HEK293T (cell line): ENCODE measurements around the gene GIPR.

Experiments used
- CTCF ChIA-PET: fragments of 350-600 bp; formaldehyde crosslinking; extraction: SDS; loops from one replicate; lab custom pipeline; 2021; ENCODE audit warnings: antibody characterized with exemption, inconsistent platforms; lab: Yijun Ruan, JAX
- POLR2A ChIA-PET: fragments of 350-600 bp; formaldehyde crosslinking; extraction: SDS; loops from one replicate; lab custom pipeline; 2020; ENCODE audit warnings: antibody characterized with exemption, inconsistent platforms; lab: Yijun Ruan, JAX
- DNase-seq: peaks from one replicate; pipeline ENCODE4 v3.0.0; 2012; ENCODE audit warnings: mixed read lengths; ENCODE audit errors: extremely low spot score
- ARNT ChIP-seq: fragments of 450-650 bp; IDR thresholded peaks from 2 replicates; pipeline ENCODE4 v1.6.1; 2017; ENCODE audit warnings: mild to moderate bottlenecking
- BHLHE40 ChIP-seq: fragments of 450-650 bp; IDR thresholded peaks from 2 replicates; pipeline ENCODE4 v1.6.1; 2016; ENCODE audit warnings: mild to moderate bottlenecking, moderate library complexity, borderline replicate concordance
- CTBP1 ChIP-seq: fragments of 450-650 bp; IDR thresholded peaks from 2 replicates; pipeline ENCODE4 v1.6.1; 2016; ENCODE audit warnings: borderline replicate concordance
- ELF4 ChIP-seq: fragments of 450-650 bp; IDR thresholded peaks from 2 replicates; pipeline ENCODE4 v1.6.1; 2017; ENCODE audit warnings: antibody characterized with exemption
- FOXA1 ChIP-seq: fragments of 450-650 bp; IDR thresholded peaks from 2 replicates; pipeline ENCODE4 v1.6.1; 2016; ENCODE audit warnings: mild to moderate bottlenecking
- FOXK2 ChIP-seq: fragments of 450-650 bp; IDR thresholded peaks from 2 replicates; pipeline ENCODE4 v1.6.1; 2016; ENCODE audit warnings: mild to moderate bottlenecking
- FOXM1 ChIP-seq: fragments of 450-650 bp; IDR thresholded peaks from 2 replicates; pipeline ENCODE4 v1.6.1; 2017; ENCODE audit warnings: mild to moderate bottlenecking, borderline replicate concordance
- HDGF ChIP-seq: fragments of 450-650 bp; IDR thresholded peaks from 2 replicates; pipeline ENCODE4 v1.6.1; 2017; ENCODE audit warnings: antibody characterized with exemption, borderline replicate concordance
- L3MBTL2 ChIP-seq: fragments of 450-650 bp; conservative IDR thresholded peaks from 2 replicates; pipeline ENCODE4 v1.6.1; 2016; ENCODE audit warnings: mild to moderate bottlenecking
- LEF1 ChIP-seq: fragments of 450-650 bp; IDR thresholded peaks from 2 replicates; pipeline ENCODE4 v1.6.1; 2017; ENCODE audit warnings: mild to moderate bottlenecking, borderline replicate concordance
- NFRKB ChIP-seq: fragments of 450-650 bp; IDR thresholded peaks from 2 replicates; pipeline ENCODE4 v1.6.1; 2016; ENCODE audit warnings: mild to moderate bottlenecking, moderate library complexity
- SP1 ChIP-seq: fragments of 450-650 bp; IDR thresholded peaks from 2 replicates; pipeline ENCODE4 v1.6.1; 2017
- SUZ12 ChIP-seq: fragments of 450-650 bp; IDR thresholded peaks from 2 replicates; pipeline ENCODE4 v1.6.1; 2016; ENCODE audit warnings: mild to moderate bottlenecking
- TARDBP ChIP-seq: fragments of 450-650 bp; IDR thresholded peaks from 2 replicates; pipeline ENCODE4 v1.6.1; 2016
- ZNF384 ChIP-seq: fragments of 450-650 bp; IDR thresholded peaks from 2 replicates; pipeline ENCODE4 v1.6.1; 2016
- TF ChIP-seq, protein P1 (sequence below): fragments of 450-650 bp; IDR thresholded peaks from 2 replicates; pipeline ENCODE4 v1.6.1; 2016

The GIPR gene

DNA sequence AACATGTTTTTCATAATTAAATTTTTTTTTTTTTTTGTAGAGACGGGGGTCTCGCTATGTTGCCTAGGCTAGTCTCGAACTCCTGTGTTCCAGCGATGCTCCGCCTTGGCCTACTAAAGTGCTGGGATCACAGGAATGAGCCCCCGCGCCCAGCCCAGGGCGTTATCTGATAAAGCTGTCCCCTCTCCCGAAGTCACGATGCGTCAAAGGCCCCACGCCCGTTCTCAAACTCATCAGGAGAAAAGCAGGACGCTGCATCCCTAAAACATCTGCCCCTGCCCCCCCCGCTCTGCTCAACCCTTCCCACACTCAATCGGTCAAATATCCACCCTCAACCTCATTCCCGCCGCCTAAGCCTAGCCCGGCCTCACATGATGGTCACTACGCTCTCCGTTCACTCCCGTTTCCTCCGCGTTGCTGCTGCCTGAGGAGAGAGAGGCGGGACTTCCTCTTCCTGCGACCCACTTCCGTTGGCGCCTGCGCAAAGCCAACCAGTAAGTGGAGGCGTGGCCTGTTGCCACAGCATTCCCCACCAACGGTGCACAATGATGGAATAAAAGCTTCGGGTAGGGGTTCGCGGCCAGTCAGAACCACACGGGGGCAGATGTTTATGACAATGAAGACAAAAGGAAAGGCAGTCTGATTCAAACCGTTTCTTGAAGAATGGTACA, 23.6 kb downstream of the GIPR start, which contains the start of gene SNRPD2:
TSS of gene SNRPD2 (minus strand) at position 438 of the 671 bp plus-strand sequence. CDS start at position 373, 65 bp downstream.
- DNase-seq, result peak; percentile 88
- ChIA-PET CTCF (interaction anchor here (0.6 to 3.4 kb wide), 11 partner anchors 8 to 88 kb away, joined by 3 to 17 read pairs (median 5); partner anchors contain the start of gene FBXO46), POLR2A (interaction anchor here (0.7 to 4.6 kb wide), 33 partner anchors 9 to 284 kb away, joined by 3 to 64 read pairs (median 5); partner anchors contain the start of genes DMWD, FBXO46, GIPR and SIX5)
- TF ChIP-seq TARDBP (no peak), CTBP1 (no peak), L3MBTL2 (peak; percentile 78), ELF4 (peak; percentile 52; the same call in 1 of the 2 replicates), ARNT (no peak), SP1 (no peak)

DNA sequence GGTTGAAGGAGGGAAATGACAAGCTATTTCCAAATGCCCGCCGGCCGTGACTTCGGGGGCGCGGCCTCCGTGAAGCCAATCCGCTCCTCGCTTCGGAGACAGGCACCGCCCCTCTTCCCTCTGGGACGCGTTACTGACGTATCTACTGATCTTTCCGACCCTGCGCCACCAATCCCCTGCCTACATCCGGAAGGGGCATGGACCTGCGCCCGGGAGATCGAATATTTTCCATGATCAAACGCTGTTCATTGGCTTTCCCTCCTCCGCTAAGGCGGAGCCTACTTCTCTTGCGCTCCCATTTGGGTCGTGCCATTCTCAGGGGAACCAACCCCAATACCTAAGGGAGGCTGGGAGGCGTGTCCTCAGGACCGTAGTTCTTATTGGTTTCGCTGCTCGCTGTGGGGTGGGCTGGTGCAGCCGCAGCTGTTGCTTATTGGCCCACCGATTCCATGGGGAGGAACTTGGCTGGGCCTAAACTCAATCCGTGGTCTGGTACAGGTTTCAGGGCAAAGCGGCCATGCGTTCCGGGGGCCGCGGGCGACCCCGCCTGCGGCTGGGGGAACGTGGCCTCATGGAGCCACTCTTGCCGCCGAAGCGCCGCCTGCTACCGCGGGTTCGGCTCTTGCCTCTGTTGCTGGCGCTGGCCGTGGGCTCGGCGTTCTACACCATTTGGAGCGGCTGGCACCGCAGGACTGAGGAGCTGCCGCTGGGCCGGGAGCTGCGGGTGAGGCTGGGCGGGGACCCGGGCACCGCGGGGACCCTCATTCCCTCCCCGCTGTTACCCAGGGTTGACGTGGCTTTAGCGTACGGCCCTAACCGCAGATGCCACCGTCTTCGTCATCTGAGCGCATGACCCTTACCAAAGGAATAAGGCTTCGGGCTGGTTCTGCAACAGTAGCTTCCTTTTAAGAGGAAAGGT, 24.4 kb downstream of the GIPR start, which contains the start of gene QPCTL:
TSS of gene QPCTL (plus strand) at position 480 of the 919 bp plus-strand sequence. CDS start at position 518, 38 bp downstream.
- POLR2A ChIA-PET, result interaction anchor here (0.7 to 4.6 kb wide), 34 partner anchors 8 to 285 kb away, joined by 3 to 64 read pairs (median 6); partner anchors contain the start of genes DMWD, FBXO46, GIPR and SIX5
- TF ChIP-seq L3MBTL2 (peak; percentile 27; the same call in 1 of the 2 replicates), ZNF384 (no peak), HDGF (peak; percentile 87; the same call in 1 of the 2 replicates), ELF4 (peak; percentile 20; the same call in 1 of the 2 replicates), FOXM1 (no peak), SUZ12 (no peak), LEF1 (no peak), CTBP1 (no peak), SP1 (no peak)
- TF ChIP-seq, protein P1, sequence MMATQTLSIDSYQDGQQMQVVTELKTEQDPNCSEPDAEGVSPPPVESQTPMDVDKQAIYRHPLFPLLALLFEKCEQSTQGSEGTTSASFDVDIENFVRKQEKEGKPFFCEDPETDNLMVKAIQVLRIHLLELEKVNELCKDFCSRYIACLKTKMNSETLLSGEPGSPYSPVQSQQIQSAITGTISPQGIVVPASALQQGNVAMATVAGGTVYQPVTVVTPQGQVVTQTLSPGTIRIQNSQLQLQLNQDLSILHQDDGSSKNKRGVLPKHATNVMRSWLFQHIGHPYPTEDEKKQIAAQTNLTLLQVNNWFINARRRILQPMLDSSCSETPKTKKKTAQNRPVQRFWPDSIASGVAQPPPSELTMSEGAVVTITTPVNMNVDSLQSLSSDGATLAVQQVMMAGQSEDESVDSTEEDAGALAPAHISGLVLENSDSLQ, result peak; percentile 84
- CTCF ChIA-PET, result interaction anchor here (0.6 to 3.4 kb wide), 14 partner anchors 9 to 87 kb away, joined by 3 to 17 read pairs (median 5); partner anchors contain the start of genes FBXO46 and SIX5
- peak; percentile 91 for DNase-seq

DNA sequence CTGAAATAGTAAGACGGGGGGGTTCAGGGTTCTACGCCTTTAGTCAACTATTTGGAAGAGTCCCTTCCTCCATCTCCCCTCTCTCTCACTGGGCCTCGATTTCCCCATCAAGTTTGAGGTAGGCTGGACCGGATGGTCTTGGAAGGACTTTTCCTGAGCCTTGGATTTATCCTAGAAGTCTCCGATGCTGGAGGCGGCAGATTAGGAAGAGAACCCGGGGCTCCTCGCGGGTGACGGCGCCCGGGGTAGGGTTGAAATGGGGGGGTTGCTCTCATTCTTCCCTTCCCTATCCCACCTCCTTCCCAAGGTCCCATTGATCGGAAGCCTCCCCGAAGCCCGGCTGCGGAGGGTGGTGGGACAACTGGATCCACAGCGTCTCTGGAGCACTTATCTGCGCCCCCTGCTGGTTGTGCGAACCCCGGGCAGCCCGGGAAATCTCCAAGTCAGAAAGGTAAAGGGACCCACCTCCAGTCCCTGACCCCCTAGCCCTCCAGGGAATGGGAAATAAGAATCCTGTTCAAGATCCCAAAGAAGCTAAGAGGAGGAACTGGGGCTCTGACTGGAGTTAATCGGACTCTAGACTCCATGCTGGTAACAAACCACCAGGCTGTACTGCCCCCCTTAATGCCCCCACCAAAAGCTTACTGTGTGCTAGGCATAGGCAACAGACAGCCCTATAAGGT, 25.2 kb downstream of the GIPR start:
- peak; percentile 75 for DNase-seq
- CTCF ChIA-PET, result interaction anchor here (0.6 to 3.4 kb wide), 14 partner anchors 9 to 205 kb away, joined by 3 to 17 read pairs (median 5); partner anchors contain the start of genes FBXO46 and SIX5

DNA sequence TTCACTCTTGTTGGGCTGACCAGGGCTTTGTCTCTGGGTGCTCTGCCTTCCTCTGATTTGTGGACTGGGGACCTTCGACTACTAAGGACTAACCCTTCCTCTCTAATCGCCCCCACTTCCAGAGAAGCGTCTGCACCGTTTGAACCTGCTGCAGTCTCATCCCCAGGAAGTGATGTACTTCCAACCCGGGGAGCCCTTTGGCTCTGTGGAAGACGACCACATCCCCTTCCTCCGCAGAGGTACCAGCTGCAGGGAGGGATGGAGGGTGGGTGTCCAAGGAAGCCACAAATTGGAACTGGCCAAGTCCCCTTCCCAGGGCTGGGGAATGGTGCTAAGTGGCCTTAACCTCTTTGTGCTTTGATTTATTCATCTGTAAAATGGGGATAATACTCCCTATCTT, 33.7 kb downstream of the GIPR start:
- ChIA-PET CTCF (interaction anchor here (1.0 to 1.5 kb wide), 2 partner anchors 9 to 68 kb away, joined by 3 to 5 read pairs; partner anchors contain the start of genes QPCTL and SIX5), POLR2A (interaction anchor here (0.9 kb wide), 1 partner anchor 9 kb away, joined by 5 read pairs; the partner anchor contains the start of gene QPCTL)
- DNase-seq, result no peak
- TF ChIP-seq FOXM1 (no peak), SUZ12 (no peak), BHLHE40 (no peak), HDGF (no peak), TARDBP (no peak), CTBP1 (no peak), SP1 (no peak), NFRKB (no peak), FOXA1 (no peak), ARNT (no peak), L3MBTL2 (no peak), LEF1 (no peak), FOXK2 (no peak), ZNF384 (no peak), ELF4 (no peak)
- TF ChIP-seq, protein P1, result no peak

More for the DNA sequence above, 25.2 kb downstream of the GIPR start:
- POLR2A ChIA-PET, result interaction anchor here (0.6 to 4.6 kb wide), 18 partner anchors 9 to 511 kb away, joined by 3 to 64 read pairs (median 6); partner anchors contain the start of genes FBXO46, GIPR, SIX5 and SYMPK
- TF ChIP-seq CTBP1, result no peak
- no peak for TF ChIP-seq NFRKB
- no peak for TF ChIP-seq FOXK2
- no peak for TF ChIP-seq LEF1
- TF ChIP-seq SP1, result no peak
- TF ChIP-seq HDGF, result no peak
- TF ChIP-seq ZNF384, result no peak
- TF ChIP-seq SUZ12, result no peak
- TF ChIP-seq TARDBP, result no peak
- no peak for TF ChIP-seq BHLHE40
- TF ChIP-seq FOXA1, result no peak
- no peak for TF ChIP-seq FOXM1
- TF ChIP-seq ARNT, result no peak
- no peak for TF ChIP-seq ELF4
- no peak for TF ChIP-seq L3MBTL2
- TF ChIP-seq, protein P1, result no peak
